Measurements from ENCODE around the gene PLEKHB2. TPM values are rescaled to one million over a fixed set of nuclear protein-coding genes. Genes with fewer than 3 reads are reported as not detected.

The PLEKHB2 gene
- total and polyA plus RNA-seq, 2 of the 8 experiments (the other 6 are each of a cell fraction or from before 2014, with no cell fraction given): 42.4 to 54.8 TPM

- TF ChIP-seq CTCF (IDR thresholded peaks at IDR 0.05; ENCODE audit: control extremely low read depth in 1 of 3, insufficient read depth in 1 of 3, low read depth in 1 of 3, low read length in 3 of 3) (peak; percentile 91 to 96 (median 94)), TAF7 (optimal IDR thresholded peaks at IDR 0.05; ENCODE audit: borderline replicate concordance, low read depth, low read length) (no peak), GTF2F1 (IDR thresholded peaks at IDR 0.05; ENCODE audit: borderline replicate concordance, low read depth, low read length) (no peak), HDAC6 (IDR thresholded peaks at IDR 0.05; ENCODE audit: low read depth, low read length) (no peak), CEBPB (IDR thresholded peaks at IDR 0.05; ENCODE audit: low read depth, low read length) (no peak), TAF1 (IDR thresholded peaks at IDR 0.05; ENCODE audit: low read depth, low read length) (no peak), POU5F1 (IDR thresholded peaks at IDR 0.05; ENCODE audit: low read depth, low read length) (no peak), CREB1 (IDR thresholded peaks at IDR 0.05) (no peak), KDM5A (IDR thresholded peaks at IDR 0.05; ENCODE audit: low read length) (no peak), SIN3A (conservative IDR thresholded peaks at IDR 0.05 in 1 of 2, IDR thresholded peaks at IDR 0.05 in 1 of 2; ENCODE audit: low read depth in 1 of 2, low read length in 2 of 2) (0 out of 4 replicates have a peak, but pooled peaks of 1 of the 2 experiments have one; percentile 37)
These were observed 49.0 kb downstream of the PLEKHB2 start (continued) for GRCh38 chr2:131154071-131154531.
